IPS-15b (cell line): ENCODE results near the gene RAD51B.

Experiments
- H3K27me3 ChIP-seq: one replicate; pipeline ENCODE4 v1.6.1; 2013; ENCODE audit warnings: low read length; ENCODE audit not compliant: control insufficient read depth, insufficient read depth
- H3K36me3 ChIP-seq: one replicate; pipeline ENCODE4 v1.6.1; 2013; ENCODE audit warnings: low read length; ENCODE audit not compliant: control insufficient read depth, insufficient read depth
- H3K4me1 ChIP-seq: one replicate; pipeline ENCODE4 v1.6.1; 2013; ENCODE audit warnings: mild to moderate bottlenecking, low read length; ENCODE audit not compliant: control insufficient read depth, insufficient read depth
- H3K4me3 ChIP-seq: one replicate; pipeline ENCODE4 v1.5.1; 2013; ENCODE audit warnings: low read depth, low read length
- H3K9ac ChIP-seq: one replicate; pipeline ENCODE4 v1.6.1; 2013; ENCODE audit warnings: low read depth, mild to moderate bottlenecking, low read length
- H3K9me3 ChIP-seq: one replicate; pipeline ENCODE4 v1.6.1; 2013; ENCODE audit warnings: mild to moderate bottlenecking, low read length; ENCODE audit not compliant: control insufficient read depth, insufficient read depth

Gene RAD51B

DNA sequence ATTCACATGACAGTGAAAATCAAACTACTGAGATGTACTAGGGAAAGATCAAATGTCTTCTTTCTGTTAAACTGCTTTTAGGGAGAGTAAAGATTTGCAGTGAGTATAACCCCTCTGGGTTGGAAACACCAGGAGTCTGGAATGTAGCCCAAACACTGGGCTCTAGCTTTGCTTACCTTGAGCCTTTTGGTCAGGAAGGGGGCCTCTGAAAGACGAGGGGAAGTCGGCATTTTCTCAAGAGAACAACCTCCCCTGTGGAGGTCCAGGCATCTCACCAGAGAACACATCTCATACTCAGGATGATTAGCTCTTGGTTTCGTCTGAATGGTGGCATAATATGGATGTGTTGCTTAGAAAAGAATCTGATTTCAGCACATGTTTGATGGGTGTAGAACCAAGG lies 804.2 kb downstream of the RAD51B start:
- Histone ChIP-seq H3K27me3 (peaks cover 2% of the 10 kb centered on the region), H3K36me3 (no peaks in the 10 kb centered on the region), H3K9ac (no peak overlapping the region), H3K4me1 (peaks cover 3% of the 10 kb centered on the region), H3K4me3 (no peak overlapping the region), H3K9me3 (no peaks in the 10 kb centered on the region)

DNA sequence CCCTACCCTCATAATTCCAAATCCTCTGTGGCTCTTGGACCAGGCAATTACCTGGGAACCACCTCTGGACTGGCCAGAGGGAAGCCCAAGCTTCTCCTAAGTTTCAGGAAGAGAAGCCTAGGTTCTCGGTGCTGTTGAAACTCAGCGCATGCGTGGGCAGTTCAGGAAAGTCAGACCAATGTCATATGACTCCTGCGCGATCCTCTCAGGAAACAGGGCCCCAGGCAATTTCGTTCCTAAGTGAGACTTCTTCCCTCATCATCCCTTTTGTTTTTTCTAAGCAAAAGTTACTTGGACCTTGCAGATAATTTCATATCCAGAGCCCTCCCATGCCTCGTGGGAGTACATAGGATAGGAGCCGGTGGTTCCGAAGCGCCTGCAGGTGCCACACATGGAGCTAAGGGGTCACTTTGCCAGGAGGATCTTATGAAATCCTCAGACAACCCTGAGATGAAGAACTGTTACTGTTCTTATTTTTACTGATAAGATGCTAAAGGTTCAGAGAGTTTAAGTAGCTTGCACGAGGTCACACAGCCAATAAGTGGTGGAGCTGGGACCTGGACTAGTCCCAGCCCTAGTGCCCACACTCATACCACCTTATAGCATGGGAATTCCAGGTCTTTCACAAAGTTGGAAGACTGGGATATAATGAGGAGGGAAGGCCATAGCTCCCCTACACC lies 805.1 kb downstream of the RAD51B start:
- Histone ChIP-seq H3K9me3 (no peaks in the 10 kb centered on the region), H3K4me1 (peaks cover 11% of the 10 kb centered on the region), H3K27me3 (peaks cover 2% of the 10 kb centered on the region), H3K9ac (no peak overlapping the region), H3K36me3 (no peaks in the 10 kb centered on the region), H3K4me3 (no peak overlapping the region)

- H3K36me3 ChIP-seq: no peaks in the 10 kb centered on the region
- no peak overlapping the region for H3K9ac ChIP-seq
These were observed 805.9 kb downstream of the RAD51B start for GRCh38 chr14:68625366-68626090.

GRCh38 chr14:68626386-68626785 lies 806.8 kb downstream of the RAD51B start:
- Histone ChIP-seq H3K4me3 (no peak overlapping the region), H3K9ac (no peak overlapping the region), H3K36me3 (no peaks in the 10 kb centered on the region), H3K4me1 (peaks cover 11% of the 10 kb centered on the region), H3K27me3 (peaks cover 2% of the 10 kb centered on the region), H3K9me3 (no peaks in the 10 kb centered on the region)

More at GRCh38 chr14:68625366-68626090, 805.9 kb downstream of the RAD51B start:
- Histone ChIP-seq H3K9me3 (no peaks in the 10 kb centered on the region), H3K27me3 (peaks cover 2% of the 10 kb centered on the region), H3K4me3 (no peak overlapping the region), H3K4me1 (peaks cover 11% of the 10 kb centered on the region)

DNA sequence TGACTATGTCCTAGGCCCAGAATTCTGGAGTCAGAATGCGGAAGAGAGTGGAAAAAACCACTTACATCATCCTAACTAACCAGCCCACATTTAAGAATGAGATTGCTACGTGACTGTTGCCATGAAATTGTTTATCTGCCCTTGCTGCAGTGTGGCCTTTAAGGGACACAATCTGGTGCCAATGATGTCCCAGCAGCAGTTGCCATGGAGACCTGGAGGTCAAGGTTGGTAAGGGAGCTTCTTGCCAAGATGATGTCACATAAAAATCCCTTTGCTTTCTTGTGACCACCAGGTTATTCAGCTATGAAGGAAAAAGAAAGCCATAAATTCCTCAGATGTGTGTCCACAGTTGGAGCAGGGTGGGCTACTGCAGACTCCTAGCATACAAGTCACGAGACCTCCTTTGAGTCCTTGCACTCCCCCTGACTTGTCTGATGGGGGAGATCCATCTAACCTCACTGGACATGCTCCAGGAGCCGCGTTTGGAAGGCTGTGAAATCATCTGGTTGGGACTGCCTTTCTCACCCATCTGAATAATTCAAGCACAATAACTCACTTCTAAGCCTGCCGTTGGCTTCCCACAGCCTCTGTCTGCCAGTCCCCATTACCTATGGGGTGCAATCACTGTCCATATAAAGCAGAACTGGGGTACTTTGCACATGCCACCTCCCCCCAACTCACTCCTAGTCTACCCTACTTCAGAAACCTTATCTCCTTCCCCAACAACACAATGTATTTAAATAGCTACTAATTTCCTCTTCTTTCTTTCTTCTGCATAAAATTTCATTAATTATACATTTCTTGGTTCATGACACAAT lies 807.7 kb downstream of the RAD51B start:
- H3K4me1 ChIP-seq: peaks cover 11% of the 10 kb centered on the region
- no peak overlapping the region for H3K4me3 ChIP-seq
- H3K27me3 ChIP-seq: peaks cover 2% of the 10 kb centered on the region
- H3K9me3 ChIP-seq: no peaks in the 10 kb centered on the region
- no peaks in the 10 kb centered on the region for H3K36me3 ChIP-seq
- no peak overlapping the region for H3K9ac ChIP-seq

DNA sequence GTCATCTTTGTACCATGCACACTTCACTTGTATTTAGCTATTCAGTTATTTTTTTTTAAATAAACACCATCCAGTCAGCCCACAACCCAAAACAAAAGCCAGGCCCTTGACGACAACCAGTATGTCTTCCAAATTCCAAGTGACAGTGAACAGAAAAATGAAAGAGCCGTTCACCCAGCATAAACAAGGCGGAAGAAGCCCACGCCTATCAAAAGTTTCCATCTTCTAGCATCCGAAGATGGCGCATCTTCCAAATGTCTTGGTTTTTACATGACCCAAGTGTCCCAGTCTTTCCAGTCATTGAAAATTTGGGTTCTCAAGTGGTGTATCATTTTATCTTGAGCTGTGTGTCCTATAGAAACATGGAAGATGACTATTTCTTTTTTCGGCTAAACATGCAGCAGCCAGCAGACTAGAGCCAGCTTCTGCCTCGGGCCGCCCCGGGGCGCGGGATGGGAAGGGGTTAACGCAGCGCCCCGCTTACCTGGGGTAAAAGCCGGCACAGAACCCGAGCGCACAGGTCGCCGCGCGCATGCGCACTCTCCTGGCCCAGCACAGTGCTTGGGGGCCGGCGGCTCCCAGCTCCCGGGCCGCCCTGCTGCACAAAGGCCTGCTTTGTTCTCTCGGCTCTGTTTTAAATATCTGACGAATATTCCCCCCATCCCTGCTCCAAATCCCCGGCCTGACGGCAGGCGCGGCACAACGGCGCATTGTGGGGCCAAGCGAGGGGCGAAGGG lies 808.5 kb downstream of the RAD51B start:
- peaks cover 11% of the 10 kb centered on the region for H3K4me1 ChIP-seq
- H3K4me3 ChIP-seq: peak overlapping the region; percentile 40
- H3K9me3 ChIP-seq: no peaks in the 10 kb centered on the region
- H3K9ac ChIP-seq: no peak overlapping the region
- H3K27me3 ChIP-seq: peaks cover 2% of the 10 kb centered on the region
- H3K36me3 ChIP-seq: no peaks in the 10 kb centered on the region

GRCh38 chr14:68628605-68629310 lies 809.2 kb downstream of the RAD51B start:
- Histone ChIP-seq H3K4me1 (peaks cover 11% of the 10 kb centered on the region), H3K9ac (no peak overlapping the region), H3K4me3 (peak overlapping the region; percentile 40)

DNA sequence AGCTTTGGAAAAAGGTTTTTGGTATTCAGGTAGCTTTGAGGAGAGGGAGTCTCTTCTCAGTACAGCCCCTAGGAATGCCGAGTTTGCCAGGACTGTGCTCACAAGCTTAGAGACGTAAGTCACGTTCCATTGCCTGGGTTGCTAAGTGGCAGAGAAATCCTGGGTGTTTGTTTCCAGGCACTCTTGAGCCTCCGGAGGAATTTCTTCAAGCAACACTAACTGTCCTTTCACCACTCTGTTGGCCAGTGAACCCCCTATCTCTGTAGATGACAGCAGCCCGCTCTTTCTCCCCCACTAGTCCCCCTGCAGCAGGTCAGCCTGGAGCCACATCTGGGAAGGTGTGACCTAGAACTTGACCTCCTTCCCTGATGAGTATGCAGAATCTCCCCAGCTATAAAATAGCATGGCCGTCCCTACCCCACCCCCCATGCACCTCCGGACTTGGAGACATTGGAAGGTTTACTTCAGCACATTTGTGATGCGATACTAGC lies 810.5 kb downstream of the RAD51B start:
- Histone ChIP-seq H3K9me3 (no peaks in the 10 kb centered on the region), H3K4me1 (peaks cover 11% of the 10 kb centered on the region), H3K9ac (no peak overlapping the region), H3K4me3 (no peak overlapping the region), H3K36me3 (peaks cover 2% of the 10 kb centered on the region), H3K27me3 (peaks cover 2% of the 10 kb centered on the region)

More at GRCh38 chr14:68628605-68629310, 809.2 kb downstream of the RAD51B start:
- H3K27me3 ChIP-seq: peaks cover 2% of the 10 kb centered on the region
- no peaks in the 10 kb centered on the region for H3K36me3 ChIP-seq
- no peaks in the 10 kb centered on the region for H3K9me3 ChIP-seq

- Histone ChIP-seq H3K4me1 (peaks cover 11% of the 10 kb centered on the region), H3K9ac (no peak overlapping the region), H3K4me3 (no peak overlapping the region), H3K36me3 (peaks cover 2% of the 10 kb centered on the region), H3K27me3 (peaks cover 2% of the 10 kb centered on the region), H3K9me3 (no peaks in the 10 kb centered on the region)
These were observed 811.2 kb downstream of the RAD51B start for GRCh38 chr14:68630611-68631393.

- no peak overlapping the region for H3K9ac ChIP-seq
These were observed 811.9 kb downstream of the RAD51B start for GRCh38 chr14:68631394-68632053.

More at GRCh38 chr14:68631394-68632053, 811.9 kb downstream of the RAD51B start:
- H3K4me1 ChIP-seq: peaks cover 11% of the 10 kb centered on the region
- H3K36me3 ChIP-seq: peaks cover 2% of the 10 kb centered on the region
- no peak overlapping the region for H3K4me3 ChIP-seq
- peaks cover 2% of the 10 kb centered on the region for H3K27me3 ChIP-seq
- no peaks in the 10 kb centered on the region for H3K9me3 ChIP-seq
